ENCODE data around the gene FOXP2.
"Not testable (repeated sequence)": the region's sequence is repeated elsewhere in the genome, so short reads cannot be mapped to it uniquely, and the experiment has no call there.

FOXP2 gene

DNA sequence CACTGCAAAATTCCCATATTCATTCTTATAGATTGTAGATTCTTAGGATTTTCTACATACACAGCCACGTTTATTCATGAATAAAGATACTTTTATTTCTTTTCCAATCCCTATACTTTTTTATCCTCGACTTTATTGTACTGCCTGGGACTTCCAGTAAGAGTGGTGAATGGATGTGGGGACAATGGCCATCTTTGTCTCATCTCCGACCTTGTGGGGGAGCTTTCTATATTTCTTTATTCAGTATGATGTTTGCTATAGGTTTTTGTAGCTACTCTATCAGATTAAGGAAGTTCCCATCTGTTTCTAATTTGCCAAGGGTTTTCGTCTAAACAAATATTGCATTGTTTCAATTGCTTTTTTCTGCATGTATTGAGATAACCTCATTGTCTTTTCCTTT, 184.3 kb downstream of the FOXP2 start:
- DNase-seq (ENCODE audit: extremely low read depth, low read depth), result no peak
- TF ChIP-seq, protein P1, sequence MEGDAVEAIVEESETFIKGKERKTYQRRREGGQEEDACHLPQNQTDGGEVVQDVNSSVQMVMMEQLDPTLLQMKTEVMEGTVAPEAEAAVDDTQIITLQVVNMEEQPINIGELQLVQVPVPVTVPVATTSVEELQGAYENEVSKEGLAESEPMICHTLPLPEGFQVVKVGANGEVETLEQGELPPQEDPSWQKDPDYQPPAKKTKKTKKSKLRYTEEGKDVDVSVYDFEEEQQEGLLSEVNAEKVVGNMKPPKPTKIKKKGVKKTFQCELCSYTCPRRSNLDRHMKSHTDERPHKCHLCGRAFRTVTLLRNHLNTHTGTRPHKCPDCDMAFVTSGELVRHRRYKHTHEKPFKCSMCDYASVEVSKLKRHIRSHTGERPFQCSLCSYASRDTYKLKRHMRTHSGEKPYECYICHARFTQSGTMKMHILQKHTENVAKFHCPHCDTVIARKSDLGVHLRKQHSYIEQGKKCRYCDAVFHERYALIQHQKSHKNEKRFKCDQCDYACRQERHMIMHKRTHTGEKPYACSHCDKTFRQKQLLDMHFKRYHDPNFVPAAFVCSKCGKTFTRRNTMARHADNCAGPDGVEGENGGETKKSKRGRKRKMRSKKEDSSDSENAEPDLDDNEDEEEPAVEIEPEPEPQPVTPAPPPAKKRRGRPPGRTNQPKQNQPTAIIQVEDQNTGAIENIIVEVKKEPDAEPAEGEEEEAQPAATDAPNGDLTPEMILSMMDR (IDR thresholded peaks at IDR 0.05; ENCODE audit: low read depth, low read length), result no peak

DNA sequence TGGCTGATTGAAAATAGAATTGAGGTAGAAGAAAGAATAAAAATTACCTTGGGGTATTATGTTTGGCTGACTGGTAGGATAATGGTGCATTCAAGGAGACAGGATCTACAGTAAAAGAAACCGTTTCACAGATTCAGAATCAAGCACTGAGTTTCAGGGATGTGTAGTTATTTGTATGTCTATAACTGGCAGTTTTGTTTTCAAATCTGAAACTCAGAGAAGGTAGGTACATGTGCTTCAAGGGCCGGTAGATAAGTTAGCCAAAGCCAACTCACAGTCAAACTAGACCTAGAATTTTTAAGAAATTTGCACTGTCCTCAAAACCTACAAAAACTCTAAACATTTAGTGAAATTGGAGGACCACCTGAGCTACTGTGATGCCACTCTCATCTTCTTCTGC, 191.5 kb downstream of the FOXP2 start:
- TF ChIP-seq, protein P1 (IDR thresholded peaks at IDR 0.05; ENCODE audit: low read depth, low read length), result no peak
- DNase-seq (ENCODE audit: extremely low read depth, low read depth), result no peak

DNA sequence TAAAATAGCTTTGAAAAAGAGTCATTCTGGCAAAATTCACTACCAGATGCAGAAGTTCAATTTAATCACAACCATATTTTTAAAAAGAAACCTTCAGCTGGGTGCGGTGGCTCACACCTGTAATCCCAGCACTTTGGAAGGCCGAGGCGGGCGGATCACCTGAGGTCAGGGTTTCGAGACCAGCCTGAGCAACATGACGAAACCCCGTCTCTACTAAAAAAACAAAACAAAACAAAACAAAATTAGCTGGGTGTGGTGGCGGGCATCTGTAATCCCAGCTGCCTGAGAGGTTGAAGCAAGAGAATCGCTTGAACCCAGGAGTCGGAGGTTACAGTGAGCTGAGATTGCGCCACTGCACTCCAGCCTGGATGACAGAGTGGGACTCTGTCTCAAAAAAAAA, 194.2 kb downstream of the FOXP2 start:
- DNase-seq (ENCODE audit: extremely low read depth, low read depth), result not testable (repeated sequence)

DNA sequence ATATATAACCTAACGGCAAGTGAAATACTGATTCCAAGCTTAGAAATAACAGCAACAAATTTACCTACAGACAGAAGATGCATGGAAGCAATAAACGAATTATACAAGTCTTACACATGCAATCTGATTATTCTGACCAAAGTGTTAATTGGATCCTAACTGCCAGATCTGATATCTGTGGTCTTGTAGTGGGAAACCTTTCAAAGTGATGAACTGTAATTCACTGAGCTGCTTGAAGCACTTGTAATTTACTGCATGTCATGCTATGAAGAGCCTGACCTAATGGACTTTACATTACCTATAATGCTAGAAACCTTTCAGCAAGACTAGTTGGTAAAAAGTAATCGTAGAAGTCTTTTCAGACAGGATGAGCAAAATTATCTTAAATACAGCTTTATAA, 205.6 kb downstream of the FOXP2 start:
- TF ChIP-seq, protein P1 (IDR thresholded peaks at IDR 0.05; ENCODE audit: low read depth, low read length), result no peak
- no peak for DNase-seq (ENCODE audit: extremely low read depth, low read depth)

DNA sequence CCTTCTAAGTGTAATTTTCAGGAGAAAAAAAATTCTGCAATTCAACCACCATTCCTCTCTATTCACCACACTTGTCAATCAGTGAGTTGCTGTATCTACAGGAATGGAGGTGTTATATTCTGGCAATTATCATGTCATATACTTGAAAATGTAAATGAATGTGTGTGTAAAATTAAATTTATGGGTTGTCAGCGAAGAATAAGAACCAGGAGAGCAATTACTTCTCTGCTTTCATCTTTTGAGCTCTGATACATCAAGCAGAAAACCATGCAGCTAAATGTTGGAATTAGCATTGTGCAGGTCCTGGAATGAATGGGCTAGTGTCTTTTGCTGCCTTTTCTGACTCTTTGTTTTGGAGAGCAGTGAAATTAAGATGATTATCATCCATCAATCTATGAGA, 207.6 kb downstream of the FOXP2 start:
- DNase-seq (ENCODE audit: extremely low read depth, low read depth), result no peak

DNA sequence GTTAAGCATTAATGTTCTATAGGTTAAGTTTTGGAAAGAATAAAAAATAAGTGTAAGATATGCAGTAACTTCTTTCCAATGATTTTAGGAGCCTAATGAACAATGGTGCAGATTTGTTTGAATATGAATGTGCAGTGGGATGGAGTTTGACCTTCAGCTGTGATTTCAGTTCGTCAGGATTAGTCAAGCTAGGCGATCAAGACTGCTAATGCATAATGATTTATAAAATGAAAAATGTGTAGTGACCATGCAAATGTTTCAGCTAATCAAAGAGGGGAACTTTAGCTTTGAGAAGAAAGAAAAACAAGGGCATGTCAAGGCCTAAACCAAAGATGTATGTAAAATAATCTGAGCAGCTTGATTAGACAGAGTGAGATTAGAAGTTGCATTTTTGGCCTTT, 208.5 kb downstream of the FOXP2 start:
- TF ChIP-seq, protein P1 (IDR thresholded peaks at IDR 0.05; ENCODE audit: low read depth, low read length), result no peak
- no peak for DNase-seq (ENCODE audit: extremely low read depth, low read depth)

More for the DNA sequence above, 207.6 kb downstream of the FOXP2 start:
- TF ChIP-seq, protein P1 (IDR thresholded peaks at IDR 0.05; ENCODE audit: low read depth, low read length), result no peak

DNA sequence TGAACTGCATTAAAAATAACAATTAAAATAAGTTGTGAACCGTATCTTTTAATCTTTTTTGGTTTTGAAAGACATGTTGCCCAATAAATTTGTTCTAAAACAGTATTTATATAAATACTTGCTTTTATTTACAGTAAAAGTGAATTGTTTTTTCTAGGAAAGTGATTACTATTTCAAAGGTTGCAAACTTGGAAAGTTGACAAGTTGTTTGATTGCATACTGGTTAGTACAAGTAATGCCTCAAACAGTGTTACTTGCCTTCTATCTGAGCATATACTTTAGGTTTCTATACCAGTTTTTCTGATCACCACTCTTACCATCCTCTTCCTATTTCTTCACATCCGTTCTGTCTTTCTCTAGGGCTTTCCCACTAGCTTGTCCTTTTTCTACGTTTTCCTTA, 212.6 kb downstream of the FOXP2 start:
- DNase-seq (ENCODE audit: extremely low read depth, low read depth), result no peak
- TF ChIP-seq, protein P1 (IDR thresholded peaks at IDR 0.05; ENCODE audit: low read depth, low read length), result no peak

DNA sequence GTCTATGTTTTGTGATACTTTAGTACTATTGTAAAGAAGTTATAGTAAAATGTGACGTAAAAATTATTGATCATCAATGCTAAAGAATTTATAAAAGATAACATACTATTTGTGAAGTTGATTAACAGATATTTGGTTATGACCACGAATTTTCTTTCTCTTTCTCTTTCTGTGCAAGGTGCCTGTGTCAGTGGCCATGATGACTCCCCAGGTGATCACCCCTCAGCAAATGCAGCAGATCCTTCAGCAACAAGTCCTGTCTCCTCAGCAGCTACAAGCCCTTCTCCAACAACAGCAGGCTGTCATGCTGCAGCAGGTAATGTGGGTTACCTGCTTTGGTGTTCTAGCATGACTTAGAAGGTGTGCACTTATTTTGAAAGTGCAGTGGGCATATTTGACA, 213.7 kb downstream of the FOXP2 start:
- TF ChIP-seq, protein P1 (IDR thresholded peaks at IDR 0.05; ENCODE audit: low read depth, low read length), result no peak
- no peak for DNase-seq (ENCODE audit: extremely low read depth, low read depth)
